Measurements from ENCODE around the gene ACE2. TPM values are rescaled to one million over a fixed set of nuclear protein-coding genes. Genes with fewer than 3 reads are reported as not detected.

Gene ACE2
- polyA plus RNA-seq, 1 donor (not counting 4 experiments of a cell fraction or from before 2014, with no cell fraction given) = 0.51 TPM

- FAIRE-seq (no peak), DNase-seq (ENCODE audit: low read depth, low spot score) (no peak)
- Histone ChIP-seq H4K20me1 (ENCODE audit: control insufficient read depth, extremely low read depth, insufficient read depth, low read length) (no peaks in the 10 kb centered on the region), H3K4me3 (ENCODE audit: control insufficient read depth in 2 of 3, extremely low read depth in 1 of 3, insufficient read depth in 2 of 3, low read depth in 1 of 3, low read length in 3 of 3) (no peak overlapping the region), H3K4me1 (ENCODE audit: control insufficient read depth, extremely low read depth, insufficient read depth, low read length) (no peaks in the 10 kb centered on the region), H3K79me2 (ENCODE audit: control insufficient read depth, insufficient read depth, low read length) (no peaks in the 10 kb centered on the region), H3K4me2 (ENCODE audit: control insufficient read depth, extremely low read depth, insufficient read depth, low read depth, low read length) (no peak overlapping the region), H3K27me3 (ENCODE audit: control insufficient read depth, extremely low read depth, insufficient read depth, low read length) (no peaks in the 10 kb centered on the region), H3K9me1 (ENCODE audit: control insufficient read depth, extremely low read depth, insufficient read depth, low read length) (no peaks in the 10 kb centered on the region), H3K9ac (ENCODE audit: control insufficient read depth, extremely low read depth, insufficient read depth, low read length) (no peak overlapping the region), H2AFZ (ENCODE audit: control insufficient read depth, low read length) (no peak overlapping the region), H3K9me3 (ENCODE audit: control insufficient read depth, low read depth, low read length) (no peaks in the 10 kb centered on the region), H3K36me3 (ENCODE audit: control insufficient read depth in 2 of 2, extremely low read depth in 1 of 2, insufficient read depth in 2 of 2, low read length in 2 of 2) (no peaks in the 10 kb centered on the region), H3K27ac (ENCODE audit: control insufficient read depth, insufficient read depth, low read length) (no peak overlapping the region)
- dilution Hi-C loops (cut with MboI; ENCODE audit: extremely low pct_ligation_motif_present, low sequenced_read_pairs) = no loop called here
- TF ChIP-seq EZH2 (IDR thresholded peaks at IDR 0.05; ENCODE audit: low read length) = no peak
- TF ChIP-seq, protein P1, sequence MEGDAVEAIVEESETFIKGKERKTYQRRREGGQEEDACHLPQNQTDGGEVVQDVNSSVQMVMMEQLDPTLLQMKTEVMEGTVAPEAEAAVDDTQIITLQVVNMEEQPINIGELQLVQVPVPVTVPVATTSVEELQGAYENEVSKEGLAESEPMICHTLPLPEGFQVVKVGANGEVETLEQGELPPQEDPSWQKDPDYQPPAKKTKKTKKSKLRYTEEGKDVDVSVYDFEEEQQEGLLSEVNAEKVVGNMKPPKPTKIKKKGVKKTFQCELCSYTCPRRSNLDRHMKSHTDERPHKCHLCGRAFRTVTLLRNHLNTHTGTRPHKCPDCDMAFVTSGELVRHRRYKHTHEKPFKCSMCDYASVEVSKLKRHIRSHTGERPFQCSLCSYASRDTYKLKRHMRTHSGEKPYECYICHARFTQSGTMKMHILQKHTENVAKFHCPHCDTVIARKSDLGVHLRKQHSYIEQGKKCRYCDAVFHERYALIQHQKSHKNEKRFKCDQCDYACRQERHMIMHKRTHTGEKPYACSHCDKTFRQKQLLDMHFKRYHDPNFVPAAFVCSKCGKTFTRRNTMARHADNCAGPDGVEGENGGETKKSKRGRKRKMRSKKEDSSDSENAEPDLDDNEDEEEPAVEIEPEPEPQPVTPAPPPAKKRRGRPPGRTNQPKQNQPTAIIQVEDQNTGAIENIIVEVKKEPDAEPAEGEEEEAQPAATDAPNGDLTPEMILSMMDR (optimal IDR thresholded peaks at IDR 0.05 in 1 of 3, IDR thresholded peaks at IDR 0.05 in 1 of 3, conservative IDR thresholded peaks at IDR 0.05 in 1 of 3; ENCODE audit: extremely low read depth in 1 of 3, insufficient read depth in 2 of 3, low read length in 3 of 3) = no peak
Observed at GRCh38 chrX:15599461-15599860, 1.3 kb downstream of the ACE2 start.

GRCh38 chrX:15598026-15598425, 2.7 kb downstream of the ACE2 start:
- Histone ChIP-seq H3K9ac (ENCODE audit: control insufficient read depth, extremely low read depth, insufficient read depth, low read length) (no peak overlapping the region), H2AFZ (ENCODE audit: control insufficient read depth, low read length) (no peak overlapping the region), H3K79me2 (ENCODE audit: control insufficient read depth, insufficient read depth, low read length) (no peaks in the 10 kb centered on the region), H3K4me3 (ENCODE audit: control insufficient read depth in 2 of 3, extremely low read depth in 1 of 3, insufficient read depth in 2 of 3, low read depth in 1 of 3, low read length in 3 of 3) (no peak overlapping the region), H3K27me3 (ENCODE audit: control insufficient read depth, extremely low read depth, insufficient read depth, low read length) (peaks cover 2% of the 10 kb centered on the region), H3K27ac (ENCODE audit: control insufficient read depth, insufficient read depth, low read length) (no peak overlapping the region), H3K9me1 (ENCODE audit: control insufficient read depth, extremely low read depth, insufficient read depth, low read length) (no peaks in the 10 kb centered on the region), H3K9me3 (ENCODE audit: control insufficient read depth, low read depth, low read length) (no peaks in the 10 kb centered on the region), H3K36me3 (ENCODE audit: control insufficient read depth in 2 of 2, extremely low read depth in 1 of 2, insufficient read depth in 2 of 2, low read length in 2 of 2) (no peaks in the 10 kb centered on the region), H3K4me2 (ENCODE audit: control insufficient read depth, extremely low read depth, insufficient read depth, low read depth, low read length) (no peak overlapping the region), H3K4me1 (ENCODE audit: control insufficient read depth, extremely low read depth, insufficient read depth, low read length) (no peaks in the 10 kb centered on the region), H4K20me1 (ENCODE audit: control insufficient read depth, extremely low read depth, insufficient read depth, low read length) (no peaks in the 10 kb centered on the region)
- FAIRE-seq (no peak), DNase-seq (ENCODE audit: low read depth, low spot score) (no peak)
- dilution Hi-C loops (cut with MboI; ENCODE audit: extremely low pct_ligation_motif_present, low sequenced_read_pairs) = no loop called here
- TF ChIP-seq, protein P1 (optimal IDR thresholded peaks at IDR 0.05 in 1 of 3, IDR thresholded peaks at IDR 0.05 in 1 of 3, conservative IDR thresholded peaks at IDR 0.05 in 1 of 3; ENCODE audit: extremely low read depth in 1 of 3, insufficient read depth in 2 of 3, low read length in 3 of 3) = no peak
